Measurements from ENCODE around the gene CLDN20.
"Not testable (repeated sequence)": the region's sequence is repeated elsewhere in the genome, so short reads cannot be mapped to it uniquely, and the experiment has no call there.

Gene CLDN20

DNA sequence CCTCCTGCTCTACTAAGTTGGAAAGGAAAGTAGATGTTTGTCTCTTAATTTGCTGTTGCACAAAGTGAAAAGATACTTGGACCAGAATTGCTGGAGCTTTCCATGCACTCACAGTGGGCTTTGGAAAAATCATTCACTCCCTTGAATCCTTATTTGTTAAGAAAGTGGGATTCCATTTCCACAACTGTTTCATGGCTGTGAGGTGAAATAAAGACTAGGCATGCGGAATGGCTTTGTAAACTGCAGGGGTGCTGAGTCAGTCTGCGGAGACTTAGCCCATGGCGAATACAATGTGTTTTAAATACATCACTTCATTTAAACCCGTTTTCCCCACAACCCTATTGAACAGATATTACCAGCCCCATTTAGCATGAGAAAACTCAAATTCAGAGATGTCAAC is 36.8 kb upstream of the CLDN20 start:
- H3K9me3 ChIP-seq (ENCODE audit: control insufficient read depth, low read length): no peaks in the 10 kb centered on the region
- no peaks in the 10 kb centered on the region for H3K36me3 ChIP-seq (ENCODE audit: control insufficient read depth, insufficient read depth, low read length)
- H3K4me3 ChIP-seq (ENCODE audit: insufficient read depth, low read depth, low read length): no peak overlapping the region
- WGBS, 2 experiments: 40 to 47% methylated on average over 4 of the region's 4 CpGs
- no peaks in the 10 kb centered on the region for H3K27me3 ChIP-seq (ENCODE audit: control insufficient read depth, insufficient read depth, low read length, poor library complexity, severe bottlenecking)
- H3K27ac ChIP-seq (ENCODE audit: insufficient read depth, low read depth, low read length, poor library complexity, severe bottlenecking): no peak overlapping the region
- no peaks in the 10 kb centered on the region for H3K4me1 ChIP-seq (ENCODE audit: control insufficient read depth, insufficient read depth, low read length)

DNA sequence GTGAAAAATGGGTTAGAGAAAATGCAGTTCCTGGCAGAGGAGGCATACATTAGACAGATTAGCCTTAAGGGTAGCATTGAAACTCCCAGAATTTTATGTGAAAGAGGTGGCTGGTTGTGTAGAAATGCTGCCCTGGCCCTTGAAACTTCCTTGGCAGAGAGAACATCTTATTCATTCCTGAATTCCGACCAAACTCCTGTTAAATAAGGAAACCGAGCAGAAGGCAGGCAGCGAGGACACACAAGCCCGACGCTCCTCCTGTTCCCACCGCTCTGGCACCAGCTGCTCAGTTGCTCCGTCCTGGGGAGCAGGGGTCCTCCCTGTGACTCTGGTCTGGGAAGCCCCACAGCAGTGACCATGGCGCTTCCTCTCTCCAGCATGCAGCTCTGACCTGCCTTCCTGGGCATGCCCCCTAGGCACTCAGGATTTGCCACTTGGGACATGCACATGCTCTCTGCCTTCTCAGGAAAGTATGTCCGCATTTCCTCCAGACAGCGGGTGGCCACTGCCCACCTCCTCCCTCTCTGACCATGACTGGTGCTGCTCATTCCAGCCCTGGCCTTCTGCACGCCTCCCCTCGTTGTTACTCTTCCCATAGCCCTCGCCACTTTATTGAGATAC is 35.2 kb upstream of the CLDN20 start:
- Histone ChIP-seq H3K4me3 (ENCODE audit: insufficient read depth, low read depth, low read length) (no peak overlapping the region), H3K27me3 (ENCODE audit: control insufficient read depth, insufficient read depth, low read length, poor library complexity, severe bottlenecking) (no peaks in the 10 kb centered on the region), H3K36me3 (ENCODE audit: control insufficient read depth, insufficient read depth, low read length) (no peaks in the 10 kb centered on the region), H3K4me1 (ENCODE audit: control insufficient read depth, insufficient read depth, low read length) (no peaks in the 10 kb centered on the region), H3K27ac (ENCODE audit: insufficient read depth, low read depth, low read length, poor library complexity, severe bottlenecking) (no peak overlapping the region), H3K9me3 (ENCODE audit: control insufficient read depth, low read length) (no peaks in the 10 kb centered on the region)
- WGBS, 2 experiments: 93% methylated on average over 13 of the region's 13 CpGs

DNA sequence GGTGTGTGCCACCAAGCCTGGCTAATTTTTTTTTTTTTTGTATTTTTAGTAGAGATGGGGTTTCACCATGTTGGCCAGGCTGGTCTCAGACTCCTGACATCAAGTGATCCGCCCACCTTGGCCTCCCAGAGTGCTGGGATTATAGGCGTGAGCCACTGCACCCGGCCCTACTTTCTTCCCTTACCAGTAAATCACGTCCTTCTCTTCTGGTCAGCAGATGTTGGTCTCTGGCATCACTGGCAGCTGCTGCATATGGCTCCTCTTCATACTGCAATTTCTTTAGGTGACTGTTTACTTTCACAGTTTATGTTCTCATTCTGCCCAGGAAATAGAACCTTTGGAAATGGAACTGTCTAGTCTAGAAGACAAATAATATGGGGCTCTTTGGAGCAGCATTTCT is 32.8 kb upstream of the CLDN20 start:
- not testable (repeated sequence) for H3K9me3 ChIP-seq (ENCODE audit: control insufficient read depth, low read length); H3K4me3 ChIP-seq (ENCODE audit: insufficient read depth, low read depth, low read length); H3K27ac ChIP-seq (ENCODE audit: insufficient read depth, low read depth, low read length, poor library complexity, severe bottlenecking); H3K4me1 ChIP-seq (ENCODE audit: control insufficient read depth, insufficient read depth, low read length); H3K36me3 ChIP-seq (ENCODE audit: control insufficient read depth, insufficient read depth, low read length); H3K27me3 ChIP-seq (ENCODE audit: control insufficient read depth, insufficient read depth, low read length, poor library complexity, severe bottlenecking)
- 91 to 92% methylated on average over 4 of the region's 4 CpGs for WGBS, 2 experiments

DNA sequence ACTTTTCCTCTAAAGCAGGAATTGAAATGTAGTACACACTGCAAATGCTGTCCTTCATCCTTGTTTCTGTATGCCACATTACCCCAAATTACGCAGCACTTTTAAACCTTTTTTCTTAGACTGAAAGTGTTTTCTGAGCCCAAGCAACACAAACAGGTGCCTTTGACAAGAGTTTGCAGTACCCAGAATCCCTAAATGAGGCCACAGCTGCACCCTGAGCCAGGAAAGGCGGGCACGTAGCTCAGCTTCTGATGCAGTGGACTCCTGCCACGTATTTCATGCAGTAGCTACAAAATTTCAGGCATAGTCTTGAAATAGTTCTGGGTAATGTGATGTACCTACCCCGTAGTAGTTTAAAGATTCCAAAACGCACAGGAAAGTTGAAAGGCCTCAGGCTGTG is 31.0 kb upstream of the CLDN20 start:
- Histone ChIP-seq H3K27ac (ENCODE audit: insufficient read depth, low read depth, low read length, poor library complexity, severe bottlenecking) (no peak overlapping the region), H3K36me3 (ENCODE audit: control insufficient read depth, insufficient read depth, low read length) (peaks cover 6% of the 10 kb centered on the region), H3K4me3 (ENCODE audit: insufficient read depth, low read depth, low read length) (no peak overlapping the region), H3K4me1 (ENCODE audit: control insufficient read depth, insufficient read depth, low read length) (no peaks in the 10 kb centered on the region), H3K27me3 (ENCODE audit: control insufficient read depth, insufficient read depth, low read length, poor library complexity, severe bottlenecking) (no peaks in the 10 kb centered on the region), H3K9me3 (ENCODE audit: control insufficient read depth, low read length) (no peaks in the 10 kb centered on the region)
- WGBS, 2 experiments: 87 to 90% methylated on average over 6 of the region's 6 CpGs

DNA sequence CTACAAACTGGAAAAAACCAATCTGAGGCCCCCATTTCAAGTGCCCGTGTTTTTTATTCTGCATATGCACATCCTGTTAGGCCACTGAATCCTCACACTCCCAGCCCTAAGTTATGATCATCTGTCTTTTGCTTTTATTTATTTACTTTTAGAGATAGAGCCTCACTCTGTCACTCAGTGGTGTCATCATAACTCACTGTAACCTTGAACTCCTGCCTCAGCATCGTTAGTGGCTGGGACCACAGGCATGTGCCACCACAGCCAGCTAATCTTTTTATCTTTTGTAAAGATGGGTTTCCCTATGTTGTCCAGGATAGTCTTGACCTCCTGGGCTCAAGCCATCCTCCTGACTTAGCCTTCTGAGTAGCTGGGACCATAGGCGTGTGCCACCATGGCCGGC is 29.6 kb upstream of the CLDN20 start:
- Histone ChIP-seq H3K27ac (ENCODE audit: insufficient read depth, low read depth, low read length, poor library complexity, severe bottlenecking) (no peak overlapping the region), H3K36me3 (ENCODE audit: control insufficient read depth, insufficient read depth, low read length) (peaks cover 6% of the 10 kb centered on the region), H3K9me3 (ENCODE audit: control insufficient read depth, low read length) (no peaks in the 10 kb centered on the region), H3K27me3 (ENCODE audit: control insufficient read depth, insufficient read depth, low read length, poor library complexity, severe bottlenecking) (no peaks in the 10 kb centered on the region), H3K4me3 (ENCODE audit: insufficient read depth, low read depth, low read length) (no peak overlapping the region), H3K4me1 (ENCODE audit: control insufficient read depth, insufficient read depth, low read length) (no peaks in the 10 kb centered on the region)
- WGBS, 2 experiments: 86% methylated on average over 4 of the region's 4 CpGs

DNA sequence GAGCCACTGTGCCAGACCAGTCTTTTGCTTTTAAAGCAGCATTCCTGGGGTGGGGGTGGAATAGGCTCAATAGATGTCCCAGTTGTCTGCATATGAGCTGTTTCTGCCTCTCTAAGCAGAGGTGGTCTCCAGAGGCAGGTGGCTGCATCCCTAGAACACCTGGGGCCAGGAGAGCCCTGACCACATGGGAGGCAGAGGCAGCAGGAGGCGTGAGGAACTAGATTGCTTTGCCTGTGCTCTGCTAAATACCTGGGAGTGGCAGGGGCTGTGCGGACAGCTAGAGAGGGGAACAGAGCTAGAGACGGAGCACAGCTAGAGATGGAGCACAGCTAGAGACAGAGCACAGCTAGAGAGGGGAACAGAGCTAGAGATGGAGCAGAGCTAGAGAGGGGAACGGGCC is 29.1 kb upstream of the CLDN20 start:
- no peaks in the 10 kb centered on the region for H3K4me1 ChIP-seq (ENCODE audit: control insufficient read depth, insufficient read depth, low read length)
- H3K27ac ChIP-seq (ENCODE audit: insufficient read depth, low read depth, low read length, poor library complexity, severe bottlenecking): no peak overlapping the region
- WGBS, 2 experiments: 88 to 89% methylated on average over 4 of the region's 4 CpGs
- H3K36me3 ChIP-seq (ENCODE audit: control insufficient read depth, insufficient read depth, low read length): peaks cover 10% of the 10 kb centered on the region
- H3K9me3 ChIP-seq (ENCODE audit: control insufficient read depth, low read length): no peaks in the 10 kb centered on the region
- no peaks in the 10 kb centered on the region for H3K27me3 ChIP-seq (ENCODE audit: control insufficient read depth, insufficient read depth, low read length, poor library complexity, severe bottlenecking)
- no peak overlapping the region for H3K4me3 ChIP-seq (ENCODE audit: insufficient read depth, low read depth, low read length)

DNA sequence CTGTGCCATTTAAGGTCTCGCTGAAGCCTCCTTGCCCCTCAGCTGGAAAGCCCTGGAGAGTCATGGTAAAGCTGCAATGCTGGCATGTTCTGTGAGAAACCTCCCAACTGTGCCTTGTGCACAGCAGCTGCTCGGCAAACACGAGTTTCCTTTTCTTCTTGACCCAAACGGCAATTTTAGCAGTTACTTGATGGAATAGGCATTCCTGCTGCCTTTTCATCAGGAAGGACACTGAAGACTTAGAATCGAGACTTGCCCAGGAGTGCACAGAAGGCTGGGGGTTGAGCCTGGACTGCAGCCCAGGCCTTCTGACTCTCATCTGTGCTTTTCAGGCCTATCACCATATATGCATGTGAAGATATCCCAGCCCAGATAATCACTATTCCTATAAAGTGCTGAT is 28.7 kb upstream of the CLDN20 start:
- no peaks in the 10 kb centered on the region for H3K9me3 ChIP-seq (ENCODE audit: control insufficient read depth, low read length)
- no peak overlapping the region for H3K27ac ChIP-seq (ENCODE audit: insufficient read depth, low read depth, low read length, poor library complexity, severe bottlenecking)
- WGBS, 2 experiments: 83 to 84% methylated on average over 5 of the region's 5 CpGs

DNA sequence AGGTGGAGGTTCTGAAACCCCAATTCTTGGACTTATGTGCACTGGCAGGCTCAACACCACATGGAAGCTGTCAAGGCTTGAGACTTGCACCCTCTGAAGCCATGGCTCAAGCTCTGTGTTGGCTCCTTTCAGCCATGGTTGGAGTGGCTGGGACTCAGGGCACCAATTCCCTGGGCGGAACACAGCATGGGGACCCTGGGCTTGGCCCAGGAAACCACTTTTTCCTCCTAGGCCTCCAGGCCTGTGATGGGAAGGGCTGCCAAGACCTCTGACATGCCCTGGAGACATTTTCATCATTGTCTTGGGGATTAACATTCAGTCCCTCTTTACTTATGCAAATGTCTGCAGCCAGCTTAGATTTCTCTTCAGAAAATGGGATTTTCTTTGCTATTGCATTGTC is 26.2 kb upstream of the CLDN20 start:
- H3K27me3 ChIP-seq (ENCODE audit: control insufficient read depth, insufficient read depth, low read length, poor library complexity, severe bottlenecking): no peaks in the 10 kb centered on the region
- H3K36me3 ChIP-seq (ENCODE audit: control insufficient read depth, insufficient read depth, low read length): peaks cover 22% of the 10 kb centered on the region
- no peaks in the 10 kb centered on the region for H3K4me1 ChIP-seq (ENCODE audit: control insufficient read depth, insufficient read depth, low read length)
- no peak overlapping the region for H3K4me3 ChIP-seq (ENCODE audit: insufficient read depth, low read depth, low read length)
- no peaks in the 10 kb centered on the region for H3K9me3 ChIP-seq (ENCODE audit: control insufficient read depth, low read length)
- 92 to 94% methylated on average over 1 of the region's 1 CpG for WGBS, 2 experiments
- H3K27ac ChIP-seq (ENCODE audit: insufficient read depth, low read depth, low read length, poor library complexity, severe bottlenecking): no peak overlapping the region

More for the DNA sequence above, 28.7 kb upstream of the CLDN20 start:
- Histone ChIP-seq H3K4me3 (ENCODE audit: insufficient read depth, low read depth, low read length) (no peak overlapping the region), H3K27me3 (ENCODE audit: control insufficient read depth, insufficient read depth, low read length, poor library complexity, severe bottlenecking) (no peaks in the 10 kb centered on the region), H3K4me1 (ENCODE audit: control insufficient read depth, insufficient read depth, low read length) (no peaks in the 10 kb centered on the region), H3K36me3 (ENCODE audit: control insufficient read depth, insufficient read depth, low read length) (peaks cover 12% of the 10 kb centered on the region)

DNA sequence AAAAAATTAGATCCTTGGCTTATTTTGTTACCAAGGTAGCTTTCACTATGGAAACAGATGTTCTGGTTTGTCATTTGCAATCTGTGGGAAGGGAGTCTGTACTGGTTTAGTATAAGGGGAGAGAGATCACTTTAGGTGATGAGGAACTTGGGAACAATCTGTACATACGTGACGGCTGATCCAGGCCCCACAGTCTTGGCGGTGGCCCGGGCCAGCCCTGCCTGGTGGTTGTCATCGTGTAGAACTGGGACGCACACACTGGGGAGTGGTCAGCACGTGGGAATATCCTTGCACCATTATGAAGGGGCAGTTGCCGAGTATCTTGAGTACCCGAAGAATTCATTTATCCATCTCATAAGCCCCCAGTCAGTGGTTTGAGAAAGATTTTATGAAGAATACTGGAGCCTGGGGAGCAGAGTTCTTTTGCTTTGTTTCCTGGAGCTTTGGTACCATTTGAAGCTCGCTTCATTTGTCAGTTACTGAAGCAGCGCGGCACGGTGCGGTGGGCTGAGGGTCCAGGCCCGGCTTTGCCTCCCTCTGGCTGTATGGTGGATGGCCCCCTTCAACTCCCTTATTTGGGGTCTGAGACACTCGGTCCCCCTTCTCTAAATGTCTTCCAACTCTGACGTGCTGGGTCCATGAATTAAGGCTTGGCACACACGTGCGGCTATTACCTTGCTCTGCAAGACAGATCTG is 22.8 kb upstream of the CLDN20 start:
- H3K4me1 ChIP-seq (ENCODE audit: control insufficient read depth, insufficient read depth, low read length): no peaks in the 10 kb centered on the region
- no peak overlapping the region for H3K4me3 ChIP-seq (ENCODE audit: insufficient read depth, low read depth, low read length)
- H3K9me3 ChIP-seq (ENCODE audit: control insufficient read depth, low read length): no peaks in the 10 kb centered on the region
- H3K27ac ChIP-seq (ENCODE audit: insufficient read depth, low read depth, low read length, poor library complexity, severe bottlenecking): no peak overlapping the region
- H3K27me3 ChIP-seq (ENCODE audit: control insufficient read depth, insufficient read depth, low read length, poor library complexity, severe bottlenecking): no peaks in the 10 kb centered on the region
- WGBS, 2 experiments: 96 to 97% methylated on average over 19 of the region's 19 CpGs
- H3K36me3 ChIP-seq (ENCODE audit: control insufficient read depth, insufficient read depth, low read length): peaks cover 29% of the 10 kb centered on the region

DNA sequence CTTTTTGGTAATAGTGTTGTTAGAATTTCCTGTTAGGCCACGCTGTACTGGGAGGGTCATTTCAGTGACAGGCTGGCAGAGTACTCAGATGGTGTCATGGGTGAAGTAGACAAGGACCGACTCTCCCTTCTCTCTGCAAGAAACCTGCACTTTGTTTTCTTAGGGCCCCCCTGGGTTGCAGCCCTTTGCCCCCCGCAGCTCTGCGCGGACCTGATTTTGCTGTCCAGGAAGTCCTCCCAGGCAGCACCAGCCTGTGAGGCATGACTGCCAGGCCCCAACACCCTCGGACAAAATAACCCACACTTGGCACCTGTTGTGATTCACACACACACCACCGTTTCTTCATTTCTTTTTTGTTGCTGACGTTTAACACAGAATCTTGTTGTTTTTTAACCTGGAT is 21.8 kb upstream of the CLDN20 start:
- H3K9me3 ChIP-seq (ENCODE audit: control insufficient read depth, low read length): no peaks in the 10 kb centered on the region
- H3K36me3 ChIP-seq (ENCODE audit: control insufficient read depth, insufficient read depth, low read length): peaks cover 29% of the 10 kb centered on the region
- no peaks in the 10 kb centered on the region for H3K4me1 ChIP-seq (ENCODE audit: control insufficient read depth, insufficient read depth, low read length)
- no peak overlapping the region for H3K27ac ChIP-seq (ENCODE audit: insufficient read depth, low read depth, low read length, poor library complexity, severe bottlenecking)
- WGBS, 2 experiments: 87 to 88% methylated on average over 8 of the region's 8 CpGs
- no peak overlapping the region for H3K4me3 ChIP-seq (ENCODE audit: insufficient read depth, low read depth, low read length)
- H3K27me3 ChIP-seq (ENCODE audit: control insufficient read depth, insufficient read depth, low read length, poor library complexity, severe bottlenecking): no peaks in the 10 kb centered on the region
